ENCODE measurements around the gene ZNF789. TPM values are rescaled to one million over a fixed set of nuclear protein-coding genes. Genes with fewer than 3 reads are reported as not detected.

The ZNF789 gene
- total and polyA plus RNA-seq, 2 of the 13 experiments (the other 11 are each of a cell fraction or from before 2014, with no cell fraction given): 19.8 to 25.1 TPM

DNA sequence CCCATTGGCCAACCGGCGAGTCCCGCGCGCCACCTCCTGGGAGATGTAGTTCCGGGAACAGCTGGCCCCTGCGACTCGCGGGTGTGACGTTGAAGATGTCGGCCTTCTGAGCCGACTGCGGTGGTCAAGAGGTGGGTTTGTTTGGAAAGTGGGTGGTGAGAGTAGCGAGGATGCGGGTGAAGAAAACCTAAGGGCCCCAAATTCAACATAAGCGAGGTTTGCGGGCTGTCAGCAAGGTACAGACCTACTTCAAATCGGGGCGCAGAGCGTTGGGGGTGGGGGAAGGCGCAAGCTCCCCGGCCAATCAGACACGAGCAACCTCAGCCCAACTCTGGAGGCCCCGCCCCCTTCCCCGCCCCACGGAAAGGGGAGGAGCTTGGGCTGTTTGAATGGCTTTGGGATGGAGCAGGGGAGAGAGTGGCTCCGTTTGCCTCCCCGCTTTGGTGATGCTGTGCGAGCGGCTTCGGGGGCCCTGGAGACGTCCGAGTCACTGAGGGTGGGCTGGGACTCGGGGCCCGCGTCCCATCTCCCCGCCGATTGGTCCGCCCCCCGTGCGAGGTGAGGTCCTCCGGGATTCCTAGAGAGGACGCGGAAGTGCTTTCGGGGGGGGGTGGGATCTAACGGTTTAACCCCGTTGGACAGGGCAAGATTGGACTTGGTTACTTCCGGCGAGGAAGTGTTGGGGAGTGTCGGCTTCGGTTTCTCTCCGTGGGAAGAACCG lies 32.1 kb downstream of the ZNF789 start, which contains the start of gene ZKSCAN5 (continued):
- TF ChIP-seq SMAD1 (CRISPR knock-in tag; IDR thresholded peaks at IDR 0.05; ENCODE audit: borderline replicate concordance, low read depth): 0 out of 2 replicates have a peak, but pooled peaks have one; percentile 26
- peak; percentile 40 for TF ChIP-seq ZNF781 (CRISPR knock-in tag; IDR thresholded peaks at IDR 0.05; ENCODE audit: borderline replicate concordance, not compliant biosample characterization)
- no peak; the same call in 1 of the 2 replicates for TF ChIP-seq ZNF788 (CRISPR knock-in tag; IDR thresholded peaks at IDR 0.05; ENCODE audit: borderline replicate concordance)
- TF ChIP-seq, protein P1, sequence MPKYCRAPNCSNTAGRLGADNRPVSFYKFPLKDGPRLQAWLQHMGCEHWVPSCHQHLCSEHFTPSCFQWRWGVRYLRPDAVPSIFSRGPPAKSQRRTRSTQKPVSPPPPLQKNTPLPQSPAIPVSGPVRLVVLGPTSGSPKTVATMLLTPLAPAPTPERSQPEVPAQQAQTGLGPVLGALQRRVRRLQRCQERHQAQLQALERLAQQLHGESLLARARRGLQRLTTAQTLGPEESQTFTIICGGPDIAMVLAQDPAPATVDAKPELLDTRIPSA (CRISPR knock-in tag; IDR thresholded peaks at IDR 0.05; ENCODE audit: borderline replicate concordance): no peak; the same call in 1 of the 2 replicates
- TF ChIP-seq SOX6 (IDR thresholded peaks at IDR 0.05): no peak
- TF ChIP-seq SOX6 (CRISPR knock-in tag; IDR thresholded peaks at IDR 0.05): peak; percentile 32; the same call in 1 of the 2 replicates
- TF ChIP-seq PLRG1 (conservative IDR thresholded peaks at IDR 0.05): no peak
- no peak for TF ChIP-seq ZNF225 (CRISPR knock-in tag; IDR thresholded peaks at IDR 0.05)
- TF ChIP-seq NR2F6 (IDR thresholded peaks at IDR 0.05): peak; percentile 62; the same call in 1 of the 2 replicates
- TF ChIP-seq NR2F6 (CRISPR knock-in tag; IDR thresholded peaks at IDR 0.05): peak; percentile 59
- no peak for TF ChIP-seq ZFP36 (IDR thresholded peaks at IDR 0.05; ENCODE audit: borderline replicate concordance, low read depth, low read length, partially characterized antibody)
- TF ChIP-seq SALL2 (CRISPR knock-in tag; IDR thresholded peaks at IDR 0.05): no peak
- TF ChIP-seq KDM1A (CRISPR knock-in tag; IDR thresholded peaks at IDR 0.05): no peak
- TF ChIP-seq SAP130 (CRISPR knock-in tag; IDR thresholded peaks at IDR 0.05; ENCODE audit: low read depth): peak; percentile 92
- 0 out of 2 replicates have a peak, but pooled peaks have one; percentile 25 for TF ChIP-seq WIZ (CRISPR knock-in tag; IDR thresholded peaks at IDR 0.05)
- TF ChIP-seq, protein P2, sequence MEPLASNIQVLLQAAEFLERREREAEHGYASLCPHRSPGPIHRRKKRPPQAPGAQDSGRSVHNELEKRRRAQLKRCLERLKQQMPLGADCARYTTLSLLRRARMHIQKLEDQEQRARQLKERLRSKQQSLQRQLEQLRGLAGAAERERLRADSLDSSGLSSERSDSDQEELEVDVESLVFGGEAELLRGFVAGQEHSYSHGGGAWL (CRISPR knock-in tag; IDR thresholded peaks at IDR 0.05): no peak
- TF ChIP-seq ZNF644 (CRISPR knock-in tag; IDR thresholded peaks at IDR 0.05; ENCODE audit: low read depth): no peak
- TF ChIP-seq, protein P3, sequence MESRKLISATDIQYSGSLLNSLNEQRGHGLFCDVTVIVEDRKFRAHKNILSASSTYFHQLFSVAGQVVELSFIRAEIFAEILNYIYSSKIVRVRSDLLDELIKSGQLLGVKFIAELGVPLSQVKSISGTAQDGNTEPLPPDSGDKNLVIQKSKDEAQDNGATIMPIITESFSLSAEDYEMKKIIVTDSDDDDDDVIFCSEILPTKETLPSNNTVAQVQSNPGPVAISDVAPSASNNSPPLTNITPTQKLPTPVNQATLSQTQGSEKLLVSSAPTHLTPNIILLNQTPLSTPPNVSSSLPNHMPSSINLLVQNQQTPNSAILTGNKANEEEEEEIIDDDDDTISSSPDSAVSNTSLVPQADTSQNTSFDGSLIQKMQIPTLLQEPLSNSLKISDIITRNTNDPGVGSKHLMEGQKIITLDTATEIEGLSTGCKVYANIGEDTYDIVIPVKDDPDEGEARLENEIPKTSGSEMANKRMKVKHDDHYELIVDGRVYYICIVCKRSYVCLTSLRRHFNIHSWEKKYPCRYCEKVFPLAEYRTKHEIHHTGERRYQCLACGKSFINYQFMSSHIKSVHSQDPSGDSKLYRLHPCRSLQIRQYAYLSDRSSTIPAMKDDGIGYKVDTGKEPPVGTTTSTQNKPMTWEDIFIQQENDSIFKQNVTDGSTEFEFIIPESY (CRISPR knock-in tag; IDR thresholded peaks at IDR 0.05): no peak
- no peak for TF ChIP-seq SYNCRIP (IDR thresholded peaks at IDR 0.05; ENCODE audit: insufficient read depth, low read depth, low read length)
- TF ChIP-seq HDAC1 (CRISPR knock-in tag; IDR thresholded peaks at IDR 0.05): peak; percentile 94
- TF ChIP-seq, protein P4, sequence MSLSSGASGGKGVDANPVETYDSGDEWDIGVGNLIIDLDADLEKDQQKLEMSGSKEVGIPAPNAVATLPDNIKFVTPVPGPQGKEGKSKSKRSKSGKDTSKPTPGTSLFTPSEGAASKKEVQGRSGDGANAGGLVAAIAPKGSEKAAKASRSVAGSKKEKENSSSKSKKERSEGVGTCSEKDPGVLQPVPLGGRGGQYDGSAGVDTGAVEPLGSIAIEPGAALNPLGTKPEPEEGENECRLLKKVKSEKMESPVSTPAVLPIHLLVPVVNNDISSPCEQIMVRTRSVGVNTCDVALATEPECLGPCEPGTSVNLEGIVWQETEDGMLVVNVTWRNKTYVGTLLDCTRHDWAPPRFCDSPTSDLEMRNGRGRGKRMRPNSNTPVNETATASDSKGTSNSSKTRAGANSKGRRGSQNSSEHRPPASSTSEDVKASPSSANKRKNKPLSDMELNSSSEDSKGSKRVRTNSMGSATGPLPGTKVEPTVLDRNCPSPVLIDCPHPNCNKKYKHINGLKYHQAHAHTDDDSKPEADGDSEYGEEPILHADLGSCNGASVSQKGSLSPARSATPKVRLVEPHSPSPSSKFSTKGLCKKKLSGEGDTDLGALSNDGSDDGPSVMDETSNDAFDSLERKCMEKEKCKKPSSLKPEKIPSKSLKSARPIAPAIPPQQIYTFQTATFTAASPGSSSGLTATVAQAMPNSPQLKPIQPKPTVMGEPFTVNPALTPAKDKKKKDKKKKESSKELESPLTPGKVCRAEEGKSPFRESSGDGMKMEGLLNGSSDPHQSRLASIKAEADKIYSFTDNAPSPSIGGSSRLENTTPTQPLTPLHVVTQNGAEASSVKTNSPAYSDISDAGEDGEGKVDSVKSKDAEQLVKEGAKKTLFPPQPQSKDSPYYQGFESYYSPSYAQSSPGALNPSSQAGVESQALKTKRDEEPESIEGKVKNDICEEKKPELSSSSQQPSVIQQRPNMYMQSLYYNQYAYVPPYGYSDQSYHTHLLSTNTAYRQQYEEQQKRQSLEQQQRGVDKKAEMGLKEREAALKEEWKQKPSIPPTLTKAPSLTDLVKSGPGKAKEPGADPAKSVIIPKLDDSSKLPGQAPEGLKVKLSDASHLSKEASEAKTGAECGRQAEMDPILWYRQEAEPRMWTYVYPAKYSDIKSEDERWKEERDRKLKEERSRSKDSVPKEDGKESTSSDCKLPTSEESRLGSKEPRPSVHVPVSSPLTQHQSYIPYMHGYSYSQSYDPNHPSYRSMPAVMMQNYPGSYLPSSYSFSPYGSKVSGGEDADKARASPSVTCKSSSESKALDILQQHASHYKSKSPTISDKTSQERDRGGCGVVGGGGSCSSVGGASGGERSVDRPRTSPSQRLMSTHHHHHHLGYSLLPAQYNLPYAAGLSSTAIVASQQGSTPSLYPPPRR (CRISPR knock-in tag; IDR thresholded peaks at IDR 0.05; ENCODE audit: borderline replicate concordance): no peak
- peak; percentile 90 for TF ChIP-seq CREM (IDR thresholded peaks at IDR 0.05)
- no peak for TF ChIP-seq CREM (CRISPR knock-in tag; IDR thresholded peaks at IDR 0.05)
- peak; percentile 48; the same call in 1 of the 2 replicates for TF ChIP-seq ZFP90 (CRISPR knock-in tag; IDR thresholded peaks at IDR 0.05; ENCODE audit: borderline replicate concordance)

Measured in HepG2 (cell line).